GM23338 (cell line): ENCODE measurements around the gene NELFCD. TPM values are rescaled to one million over a fixed set of nuclear protein-coding genes. Genes with fewer than 3 reads are reported as not detected.

Experiments used
- ATAC-seq: fragments of 200-7000 bp; cut with Tn5 transposase; 3 replicates; pipeline ENCODE4 v1.9.1; 2020
- DNase-seq: peaks from one replicate; pipeline ENCODE4 v3.0.0-alpha.2; 2015; ENCODE audit warnings: low spot score
- H2AFZ ChIP-seq: fragments of 200-600 bp; sonication (generic); 2 replicates; pipeline ENCODE4 v1.8.0; 2016; ENCODE audit warnings: antibody characterized with exemption, mild to moderate bottlenecking, moderate library complexity
- H3F3A ChIP-seq: fragments of 200-600 bp; sonication (generic); replicated peaks from 2 replicates; pipeline ENCODE4 v1.8.0; 2017; ENCODE audit warnings: antibody characterized with exemption, mixed run types, low read depth
- H3K27ac ChIP-seq: fragments of 200-600 bp; sonication (generic); 2 replicates; pipeline ENCODE4 v1.6.1; 2016; ENCODE audit warnings: low read depth
- H3K27me3 ChIP-seq: fragments of 200-600 bp; sonication (generic); 2 replicates; pipeline ENCODE4 v1.8.0; 2016; ENCODE audit warnings: mild to moderate bottlenecking, mixed run types, moderate library complexity; ENCODE audit not compliant: insufficient read depth
- H3K36me3 ChIP-seq: fragments of 200-600 bp; sonication (generic); 2 replicates; pipeline ENCODE4 v1.8.0; 2016; ENCODE audit warnings: mild to moderate bottlenecking; ENCODE audit not compliant: insufficient read depth
- H3K4me1 ChIP-seq: fragments of 200-600 bp; sonication (generic); 2 replicates; pipeline ENCODE4 v1.8.0; 2016; ENCODE audit warnings: mild to moderate bottlenecking, moderate library complexity; ENCODE audit not compliant: insufficient read depth
- H3K4me2 ChIP-seq: fragments of 200-600 bp; sonication (generic); 2 replicates; pipeline ENCODE4 v1.7.1; 2017; ENCODE audit warnings: mixed run types
- H3K4me3 ChIP-seq: fragments of 200-600 bp; sonication (generic); 2 replicates; pipeline ENCODE4 v1.6.1; 2016; ENCODE audit warnings: mixed run types
- H3K79me2 ChIP-seq: fragments of 200-600 bp; sonication (generic); replicated peaks from 2 replicates; pipeline ENCODE4 v1.8.0; 2017; ENCODE audit warnings: mild to moderate bottlenecking; ENCODE audit not compliant: insufficient read depth
- H3K9me2 ChIP-seq: fragments of 200-600 bp; sonication (generic); 2 replicates; pipeline ENCODE4 v1.8.0; 2017; ENCODE audit not compliant: insufficient read depth
- H4K20me1 ChIP-seq: fragments of 200-600 bp; sonication (generic); replicated peaks from 2 replicates; pipeline ENCODE4 v1.8.0; 2017; ENCODE audit warnings: mild to moderate bottlenecking; ENCODE audit not compliant: insufficient read depth
- H3K27ac Mint-ChIP-seq: 2 replicates; pipeline ENCODE4 v1.8.0; 2020; ENCODE audit warnings: inconsistent platforms, mild to moderate bottlenecking, moderate library complexity, mixed read lengths
- H3K27me3 Mint-ChIP-seq: 3 replicates; pipeline ENCODE4 v1.8.0; 2022; ENCODE audit warnings: low read depth, mild to moderate bottlenecking, moderate library complexity, mixed read lengths, inconsistent platforms; ENCODE audit not compliant: insufficient read depth, poor library complexity
- H3K36me3 Mint-ChIP-seq: 3 replicates; pipeline ENCODE4 v1.8.0; 2021; ENCODE audit warnings: low read depth, mild to moderate bottlenecking, inconsistent platforms, moderate library complexity, mixed read lengths
- H3K4me1 Mint-ChIP-seq: 3 replicates; pipeline ENCODE4 v1.8.0; 2020; ENCODE audit warnings: mild to moderate bottlenecking, inconsistent platforms, mixed read lengths
- H3K4me3 Mint-ChIP-seq: 3 replicates; pipeline ENCODE4 v1.8.0; 2021; ENCODE audit warnings: moderate library complexity, mild to moderate bottlenecking, inconsistent platforms, mixed read lengths
- H3K9me3 Mint-ChIP-seq: 3 replicates; pipeline ENCODE4 v1.8.0; 2020; ENCODE audit warnings: moderate library complexity, mild to moderate bottlenecking, inconsistent platforms, mixed read lengths
- ZNF331 ChIP-seq: fragments of 250-450 bp; sonication (Bioruptor Pico); IDR thresholded peaks from 2 replicates; pipeline ENCODE4 v1.5.0; 2020; ENCODE audit warnings: low read depth, mild to moderate bottlenecking, moderate library complexity
- polyA plus RNA-seq: library from polyadenylated mRNA; unstranded; fragments of >200 nt; fragmentation: Nextera tagmentation; extraction: Ambion mirVana; gene quantifications from 2 replicates; pipeline ENCODE4 v1.2.1, GENCODE V29; 2016
- total RNA-seq: library from RNA; depleted of rRNA; stranded (reverse); fragments of >200 nt; shearing (Covaris generic); gene quantifications from 2 replicates; pipeline ENCODE4 v1.2.3, GENCODE V29; 2014; rRNA removed
- TF ChIP-seq, protein P1 (sequence below), 2 experiments: fragments of 200-600 bp in 1 of 2; sonication (generic) in 1 of 2; conservative IDR thresholded peaks; 2 replicates each; pipeline versions ENCODE4 v1.5.1 to v1.6.1; 2016 to 2017; ENCODE audit warnings: antibody characterized with exemption in 2 of 2, low read depth in 2 of 2, mild to moderate bottlenecking in 2 of 2, moderate library complexity in 1 of 2

The NELFCD gene
- total and polyA plus RNA-seq, 2 experiments from 2014 or later = 52.9 to 75.8 TPM

- Mint-ChIP-seq H3K9me3 (no peaks in the 10 kb centered on the region), H3K27ac (no peak overlapping the region), H3K27me3 (peaks cover 6% of the 10 kb centered on the region), H3K4me3 (no peak overlapping the region), H3K36me3 (peaks cover 5% of the 10 kb centered on the region; the same call in 2 of the 3 replicates), H3K4me1 (peaks cover 16% of the 10 kb centered on the region)
- Histone ChIP-seq H2AFZ (no peak overlapping the region), H3K9me2 (no peaks in the 10 kb centered on the region), H3K36me3 (no peaks in the 10 kb centered on the region), H3K79me2 (peaks cover 30% of the 10 kb centered on the region), H3K4me3 (no peak overlapping the region), H3F3A (peaks cover 6% of the 10 kb centered on the region; the same call in 1 of the 2 replicates), H4K20me1 (peaks cover 18% of the 10 kb centered on the region), H3K4me1 (0 out of 2 replicates have a peak, but pooled peaks cover 3% of the 10 kb centered on the region), H3K27ac (no peak overlapping the region), H3K4me2 (no peak overlapping the region), H3K27me3 (no peaks in the 10 kb centered on the region)
- TF ChIP-seq, protein P1, sequence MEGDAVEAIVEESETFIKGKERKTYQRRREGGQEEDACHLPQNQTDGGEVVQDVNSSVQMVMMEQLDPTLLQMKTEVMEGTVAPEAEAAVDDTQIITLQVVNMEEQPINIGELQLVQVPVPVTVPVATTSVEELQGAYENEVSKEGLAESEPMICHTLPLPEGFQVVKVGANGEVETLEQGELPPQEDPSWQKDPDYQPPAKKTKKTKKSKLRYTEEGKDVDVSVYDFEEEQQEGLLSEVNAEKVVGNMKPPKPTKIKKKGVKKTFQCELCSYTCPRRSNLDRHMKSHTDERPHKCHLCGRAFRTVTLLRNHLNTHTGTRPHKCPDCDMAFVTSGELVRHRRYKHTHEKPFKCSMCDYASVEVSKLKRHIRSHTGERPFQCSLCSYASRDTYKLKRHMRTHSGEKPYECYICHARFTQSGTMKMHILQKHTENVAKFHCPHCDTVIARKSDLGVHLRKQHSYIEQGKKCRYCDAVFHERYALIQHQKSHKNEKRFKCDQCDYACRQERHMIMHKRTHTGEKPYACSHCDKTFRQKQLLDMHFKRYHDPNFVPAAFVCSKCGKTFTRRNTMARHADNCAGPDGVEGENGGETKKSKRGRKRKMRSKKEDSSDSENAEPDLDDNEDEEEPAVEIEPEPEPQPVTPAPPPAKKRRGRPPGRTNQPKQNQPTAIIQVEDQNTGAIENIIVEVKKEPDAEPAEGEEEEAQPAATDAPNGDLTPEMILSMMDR (conservative IDR thresholded peaks at IDR 0.05; ENCODE audit: low read depth in 2 of 2) = no peak
- TF ChIP-seq ZNF331 = no peak
- DNase-seq = no peak
- no peak for ATAC-seq
Observed at GRCh38 chr20:59044295-59044694, 63.2 kb downstream of the NELFCD start.

Other genes with a start within 250 kb of the NELFCD start
- 12.1 and 15.0 TPM in 2 replicates for gene GNAS-AS1, start 130.4 kb upstream of the NELFCD start, total RNA-seq
- gene GNAS-AS1, start 130.4 kb upstream of the NELFCD start, polyA plus RNA-seq = 11.3 and 12.3 TPM in 2 replicates
- 1,032 and 1,042 TPM in 2 replicates for gene GNAS, start 128.5 kb upstream of the NELFCD start, total RNA-seq
- gene GNAS, start 128.5 kb upstream of the NELFCD start, polyA plus RNA-seq = 917 and 940 TPM in 2 replicates
- gene CTSZ, start 26.0 kb downstream of the NELFCD start, total RNA-seq = 41.4 and 47.7 TPM in 2 replicates
- gene CTSZ, start 26.0 kb downstream of the NELFCD start, polyA plus RNA-seq = 0.58 and 0.63 TPM in 2 replicates
- gene TUBB1, start 38.2 kb downstream of the NELFCD start, total RNA-seq = not detected in 2 replicates
- gene TUBB1, start 38.2 kb downstream of the NELFCD start, polyA plus RNA-seq = not detected in 2 replicates
- 8.5 and 12.9 TPM in 2 replicates for gene ATP5F1E, start 51.1 kb downstream of the NELFCD start, total RNA-seq
- 211 and 233 TPM in 2 replicates for gene ATP5F1E, start 51.1 kb downstream of the NELFCD start, polyA plus RNA-seq
- 43.6 and 47.4 TPM in 2 replicates for gene PRELID3B, start 61.5 kb downstream of the NELFCD start, total RNA-seq
- gene PRELID3B, start 61.5 kb downstream of the NELFCD start, polyA plus RNA-seq = 33.4 and 42.7 TPM in 2 replicates
- gene ZNF831, start 182.6 kb downstream of the NELFCD start, total RNA-seq = not detected in 2 replicates
- not detected in 2 replicates for gene ZNF831, start 182.6 kb downstream of the NELFCD start, polyA plus RNA-seq